Measurements from ENCODE around the gene ZSCAN18. TPM values are rescaled to one million over a fixed set of nuclear protein-coding genes. Genes with fewer than 3 reads are reported as not detected.
A peak's percentile ranks its signal among the peaks of the same experiment; 100 is the strongest.

ZSCAN18 gene
- total and polyA plus RNA-seq, 8 donors, result 17.3 to 93.0 (median 21.5) TPM

- H3K36me3 ChIP-seq, result no peaks in the 10 kb centered on the region
- intact Hi-C loops (cut with DNase I), result no loop called here
- FAIRE-seq (no peak), DNase-seq (peak in 1 of 6 donors; percentile 27), ATAC-seq (peak in 2 of 4 donors; percentile 7 to 9)
- peaks cover 0 to 3% (median 0%) of the 10 kb centered on the region in 4 donors for H3K9me3 ChIP-seq
- H3K4me1 ChIP-seq, result no peaks in the 10 kb centered on the region
- 17 to 24% methylated on average over 37 of the region's 37 CpGs for WGBS, 2 donors
- H3K27ac ChIP-seq, result peak overlapping the region in 3 of 4 donors; percentile 14 to 55 (median 53)
- H3K4me3 ChIP-seq, result peak overlapping the region in 2 of 4 donors; percentile 18 to 27
- H3K27me3 ChIP-seq, result no peaks in the 10 kb centered on the region
- no peak for TF ChIP-seq CTCF (IDR thresholded peaks at IDR 0.05)
These were observed 42.8 kb downstream of the ZSCAN18 start for GRCh38 chr19:58054901-58055874.

- no peak for ATAC-seq
- DNase-seq, result no peak
- H3K9me3 ChIP-seq, result peaks cover 0 to 3% (median 0%) of the 10 kb centered on the region in 4 donors
- no peaks in the 10 kb centered on the region for H3K27me3 ChIP-seq
- no peak for FAIRE-seq
- WGBS, 2 donors, result 80 to 90% methylated on average over 29 to 30 of the region's 30 CpGs
- no peaks in the 10 kb centered on the region for H3K4me1 ChIP-seq
- TF ChIP-seq CTCF (IDR thresholded peaks at IDR 0.05), result no peak
- intact Hi-C loops (cut with DNase I), result no loop called here
- H3K27ac ChIP-seq, result no peak overlapping the region
- H3K36me3 ChIP-seq, result no peaks in the 10 kb centered on the region
- no peak overlapping the region for H3K4me3 ChIP-seq
These were observed 44.4 kb downstream of the ZSCAN18 start for GRCh38 chr19:58053480-58054156.

GRCh38 chr19:58052256-58052655 is 45.8 kb downstream of the ZSCAN18 start:
- DNase-seq (no peak), ATAC-seq (no peak), FAIRE-seq (no peak)
- WGBS, 2 donors, result 88 to 93% methylated on average over 16 of the region's 16 CpGs
- intact Hi-C loops (cut with DNase I), result no loop called here
- H3K27me3 ChIP-seq, result no peaks in the 10 kb centered on the region
- H3K4me1 ChIP-seq, result no peaks in the 10 kb centered on the region
- no peak overlapping the region for H3K27ac ChIP-seq
- no peaks in the 10 kb centered on the region for H3K36me3 ChIP-seq
- H3K4me3 ChIP-seq, result no peak overlapping the region
- TF ChIP-seq CTCF (IDR thresholded peaks at IDR 0.05), result no peak
- H3K9me3 ChIP-seq, result no peaks in the 10 kb centered on the region

GRCh38 chr19:58047672-58048071 is 50.4 kb downstream of the ZSCAN18 start:
- 73 to 90% methylated on average over 12 of the region's 12 CpGs for WGBS, 2 donors
- no peaks in the 10 kb centered on the region for H3K36me3 ChIP-seq
- ATAC-seq (no peak), FAIRE-seq (no peak), DNase-seq (no peak)
- intact Hi-C loops (cut with DNase I), result no loop called here
- no peaks in the 10 kb centered on the region for H3K27me3 ChIP-seq
- H3K4me3 ChIP-seq, result no peak overlapping the region
- no peaks in the 10 kb centered on the region for H3K4me1 ChIP-seq
- H3K9me3 ChIP-seq, result no peaks in the 10 kb centered on the region
- no peak overlapping the region for H3K27ac ChIP-seq
- no peak for TF ChIP-seq CTCF (IDR thresholded peaks at IDR 0.05)

Data from pancreas (tissue), 10 donors.